ENCODE measurements around the gene PSMD11. TPM values are rescaled to one million over a fixed set of nuclear protein-coding genes. Genes with fewer than 3 reads are reported as not detected.

The PSMD11 gene
- total RNA-seq, 1 donor from 2014 or later: 117 TPM

- no peaks in the 10 kb centered on the region for H3K36me3 Mint-ChIP-seq (ENCODE audit: low read depth)
- ATAC-seq (ENCODE audit: low read depth): no peak
- H3K27ac Mint-ChIP-seq: no peak overlapping the region
- no peaks in the 10 kb centered on the region for H3K27me3 Mint-ChIP-seq
- intact Hi-C loops (cut with micrococcal nuclease): no loop called here
- no peak for TF ChIP-seq CTCF (IDR thresholded peaks at IDR 0.05)
- no peaks in the 10 kb centered on the region for H3K9me3 Mint-ChIP-seq
- H3K4me1 Mint-ChIP-seq: peaks cover 50% of the 10 kb centered on the region
- H3K4me3 Mint-ChIP-seq: no peak overlapping the region
- CTCF ChIA-PET: no interaction called here
- POLR2A ChIA-PET: interaction anchor here (1.5 kb wide), 1 partner anchor 14 kb away, joined by 4 read pairs; no protein-coding TSS in a partner anchor
- DNase-seq: no peak
These were observed 64.6 kb downstream of the PSMD11 start for GRCh38 chr17:32508926-32509325.

GRCh38 chr17:32510466-32510865 lies 66.2 kb downstream of the PSMD11 start:
- no peak overlapping the region for H3K27ac Mint-ChIP-seq
- intact Hi-C loops (cut with micrococcal nuclease): no loop called here

GRCh38 chr17:32512328-32512727 lies 68.0 kb downstream of the PSMD11 start:
- H3K4me3 Mint-ChIP-seq: no peak overlapping the region
- DNase-seq (no peak), ATAC-seq (ENCODE audit: low read depth) (no peak)
- H3K27ac Mint-ChIP-seq: no peak overlapping the region
- no peaks in the 10 kb centered on the region for H3K36me3 Mint-ChIP-seq (ENCODE audit: low read depth)
- H3K27me3 Mint-ChIP-seq: no peaks in the 10 kb centered on the region
- TF ChIP-seq CTCF (IDR thresholded peaks at IDR 0.05): no peak
- peaks cover 55% of the 10 kb centered on the region for H3K4me1 Mint-ChIP-seq
- intact Hi-C loops (cut with micrococcal nuclease): no loop called here
- H3K9me3 Mint-ChIP-seq: no peaks in the 10 kb centered on the region
- ChIA-PET POLR2A (interaction anchor here (0.7 to 1.5 kb wide), 3 partner anchors 8 to 11 kb away, joined by 3 to 8 read pairs (median 6); no protein-coding TSS in a partner anchor), CTCF (interaction anchor here (1.8 kb wide), 1 partner anchor 12 kb away, joined by 8 read pairs; no protein-coding TSS in a partner anchor)

More at GRCh38 chr17:32510466-32510865, 66.2 kb downstream of the PSMD11 start:
- Mint-ChIP-seq H3K4me1 (peaks cover 45% of the 10 kb centered on the region), H3K9me3 (no peaks in the 10 kb centered on the region), H3K36me3 (ENCODE audit: low read depth) (no peaks in the 10 kb centered on the region), H3K27me3 (no peaks in the 10 kb centered on the region), H3K4me3 (no peak overlapping the region)
- CTCF ChIA-PET: interaction anchor here (1.8 to 1.9 kb wide), 2 partner anchors 14 to 23 kb away, joined by 4 to 8 read pairs; partner anchors contain the start of gene CDK5R1
- ATAC-seq (ENCODE audit: low read depth): no peak
- DNase-seq: no peak
- no peak for TF ChIP-seq CTCF (IDR thresholded peaks at IDR 0.05)
- POLR2A ChIA-PET: interaction anchor here (0.6 to 1.5 kb wide), 2 partner anchors 9 to 12 kb away, joined by 3 to 8 read pairs; no protein-coding TSS in a partner anchor

- POLR2A ChIA-PET: interaction anchor here (1.2 kb wide), 1 partner anchor 10 kb away, joined by 3 read pairs; no protein-coding TSS in a partner anchor
- H3K9me3 Mint-ChIP-seq: no peaks in the 10 kb centered on the region
These were observed 69.3 kb downstream of the PSMD11 start for GRCh38 chr17:32513579-32513978.

More at GRCh38 chr17:32513579-32513978, 69.3 kb downstream of the PSMD11 start:
- no peaks in the 10 kb centered on the region for H3K36me3 Mint-ChIP-seq (ENCODE audit: low read depth)
- DNase-seq (no peak), ATAC-seq (ENCODE audit: low read depth) (no peak)
- TF ChIP-seq CTCF (IDR thresholded peaks at IDR 0.05): no peak
- H3K4me1 Mint-ChIP-seq: peaks cover 63% of the 10 kb centered on the region
- no peak overlapping the region for H3K4me3 Mint-ChIP-seq
- no peak overlapping the region for H3K27ac Mint-ChIP-seq
- intact Hi-C loops (cut with micrococcal nuclease): no loop called here
- no peaks in the 10 kb centered on the region for H3K27me3 Mint-ChIP-seq
- CTCF ChIA-PET: no interaction called here

Measured in activated B cell treated with CpG ODN at 0.5 μM for 24 hours (primary cell).